HG03045 (cell line): ENCODE data around the gene JCAD.
"Not testable (repeated sequence)": the region's sequence is repeated elsewhere in the genome, so short reads cannot be mapped to it uniquely, and the experiment has no call there.

Source experiments
- ATAC-seq: cut with Tn5 transposase; IDR thresholded peaks from one replicate; pipeline ENCODE4 v1.9.1; 2021; ENCODE audit warnings: mild to moderate bottlenecking, moderate library complexity; ENCODE audit not compliant: unreplicated experiment

Gene JCAD

DNA sequence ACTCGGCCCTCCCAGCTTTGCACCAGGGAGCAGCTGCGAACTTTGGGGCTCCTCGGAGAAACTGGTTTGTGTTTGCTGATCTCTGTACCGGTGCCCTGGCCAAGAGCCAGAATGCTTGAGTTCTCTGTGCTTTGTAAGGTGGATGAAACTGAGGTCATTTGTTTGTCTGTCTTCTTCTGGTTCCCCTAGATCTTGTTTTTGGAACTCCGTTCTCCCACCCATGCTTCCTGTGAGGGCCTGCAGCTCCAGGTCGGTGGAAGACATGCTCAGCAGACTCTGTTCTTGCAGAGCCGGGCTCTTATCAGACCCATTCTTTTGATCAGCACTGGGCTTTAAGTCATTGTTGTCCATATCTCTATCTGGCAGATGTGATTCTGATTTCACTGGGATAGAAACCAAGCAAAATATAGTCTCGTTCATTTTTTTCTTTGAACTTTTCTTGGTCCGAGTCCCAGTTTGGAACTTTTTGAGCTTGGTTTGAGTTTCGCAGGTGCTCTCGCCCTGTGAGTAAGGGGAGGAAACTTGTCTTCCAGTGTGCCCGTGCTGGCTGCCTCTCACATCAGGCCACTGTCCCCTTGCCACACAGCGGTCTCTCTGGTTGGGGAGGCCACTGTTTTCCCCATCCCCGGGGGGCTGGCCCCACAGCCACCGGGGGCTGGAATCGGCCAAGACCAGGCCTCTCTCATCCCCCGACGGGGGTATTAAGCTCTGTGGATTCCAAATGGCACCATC is 31.2 kb downstream of the JCAD start:
- no peak for ATAC-seq

DNA sequence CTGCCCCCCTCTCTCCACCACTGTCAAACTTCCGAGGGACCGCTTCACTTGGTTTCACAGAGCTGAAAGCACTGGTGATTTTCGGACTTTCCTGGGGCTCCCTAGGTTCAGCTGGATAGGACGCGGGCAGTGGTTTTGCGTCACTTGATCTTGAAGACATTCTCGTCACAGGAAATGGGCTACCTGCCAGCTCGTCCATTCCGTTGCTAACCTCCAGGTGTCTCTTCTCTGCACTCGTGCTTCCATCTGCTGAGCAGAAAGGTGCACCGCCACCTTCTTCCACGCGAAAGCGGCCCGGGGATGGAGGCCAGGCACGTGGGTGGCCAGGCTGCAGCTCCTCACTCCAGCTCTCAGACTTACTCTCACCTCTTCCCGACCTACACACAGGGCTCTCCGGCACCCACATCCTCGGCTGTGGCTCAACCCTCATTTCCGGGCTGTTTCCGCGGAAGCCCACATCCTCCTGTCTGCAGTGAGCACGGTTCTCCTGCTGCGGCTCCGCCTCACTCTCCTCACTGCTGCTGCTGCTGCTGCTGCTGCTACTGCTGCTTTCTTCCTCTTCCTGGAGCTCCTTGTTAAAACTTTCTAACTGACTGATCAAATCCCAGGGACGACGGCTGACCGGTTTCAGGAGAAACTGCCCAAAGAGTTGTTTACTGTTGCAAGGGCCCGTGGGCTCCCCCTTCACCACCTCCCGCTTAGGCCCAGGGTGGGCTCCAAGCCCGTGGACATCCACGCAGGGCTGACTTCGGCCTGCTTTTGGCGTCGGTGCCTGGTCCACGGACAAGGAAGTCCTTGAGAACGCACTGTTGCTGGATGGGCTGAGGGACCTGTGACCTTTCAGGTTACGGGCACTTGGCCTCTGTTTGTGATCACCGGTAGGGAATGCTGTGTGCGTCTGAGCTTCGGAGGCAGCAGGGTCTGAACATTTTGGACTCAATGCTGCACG is 32.1 kb downstream of the JCAD start:
- peak; percentile 62 for ATAC-seq

DNA sequence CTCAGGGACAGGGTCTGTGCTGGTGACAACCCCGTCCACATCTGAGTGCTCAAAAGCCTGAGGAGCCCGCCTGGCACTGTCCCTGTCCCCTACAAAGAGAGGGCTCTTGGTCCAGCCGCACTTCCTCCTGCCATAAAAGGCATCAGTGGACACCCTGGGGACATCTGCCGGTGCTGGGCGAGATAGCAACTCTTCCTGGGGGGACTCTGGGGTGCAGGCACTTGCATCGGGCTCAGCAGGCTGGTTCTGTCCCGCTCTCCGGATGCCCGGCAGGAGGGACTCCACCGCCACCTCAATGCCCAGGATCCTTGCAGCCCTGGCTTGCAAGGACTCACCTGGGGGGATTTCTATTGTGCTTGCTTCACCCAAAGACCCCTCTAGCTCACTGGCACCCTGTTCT is 32.8 kb downstream of the JCAD start:
- no peak for ATAC-seq

DNA sequence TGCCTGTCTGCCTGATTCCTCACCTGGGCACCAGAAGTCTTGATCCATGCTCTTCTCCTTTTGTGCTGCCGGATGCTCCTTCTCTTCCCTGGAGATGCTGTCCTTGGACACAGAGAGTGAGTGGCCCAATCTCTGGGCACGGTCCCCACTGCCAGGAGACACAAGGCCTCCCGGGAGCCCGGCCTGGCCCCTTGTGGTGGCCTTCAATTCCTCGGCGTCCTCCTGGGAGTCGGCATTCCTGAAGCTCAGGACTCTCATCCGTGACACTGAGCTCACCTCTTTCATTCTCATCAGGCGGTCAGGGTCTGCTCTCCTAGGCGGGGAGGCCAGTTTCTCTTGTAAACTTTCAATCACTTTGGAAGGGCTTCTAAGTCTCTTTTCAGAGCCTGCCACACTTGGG is 33.3 kb downstream of the JCAD start:
- no peak for ATAC-seq

DNA sequence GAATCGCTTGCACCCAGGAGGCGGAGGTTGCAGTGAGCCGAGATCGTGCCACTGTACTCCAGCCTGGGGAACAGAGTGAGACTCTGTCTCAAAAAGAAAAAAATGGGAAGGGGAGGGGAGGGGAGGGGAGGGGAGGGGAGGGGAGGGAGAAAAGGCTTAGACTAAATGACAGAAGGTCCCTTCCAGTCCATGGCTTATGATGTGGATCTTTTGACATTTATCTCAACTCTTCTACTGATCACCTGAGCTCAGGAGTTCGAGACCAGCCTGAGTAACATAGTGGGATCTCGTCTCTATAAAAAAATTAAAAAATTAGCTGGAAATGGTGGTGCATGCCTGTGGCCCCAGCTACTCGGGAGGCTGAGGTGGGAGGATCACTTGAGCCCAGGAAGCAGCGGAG is 34.0 kb downstream of the JCAD start:
- ATAC-seq: not testable (repeated sequence)

DNA sequence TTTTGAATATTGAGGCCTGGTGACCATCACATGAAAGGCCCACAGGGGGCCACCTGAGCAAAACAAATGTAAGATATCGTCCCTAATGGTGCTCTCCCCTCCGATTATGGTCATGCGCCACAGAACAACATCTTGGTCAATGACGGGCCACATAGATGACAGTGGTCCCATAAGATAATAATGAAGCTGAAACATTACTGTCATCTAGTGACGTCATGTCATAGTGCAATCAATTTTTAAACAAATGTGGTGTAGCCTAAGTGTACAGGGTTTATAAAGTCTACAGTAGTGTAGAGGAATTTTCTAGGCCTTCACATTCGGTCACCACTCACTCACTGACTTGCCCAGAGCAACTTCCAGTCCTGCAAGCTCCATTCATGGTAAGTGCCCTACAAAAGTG is 36.8 kb downstream of the JCAD start:
- ATAC-seq: no peak

DNA sequence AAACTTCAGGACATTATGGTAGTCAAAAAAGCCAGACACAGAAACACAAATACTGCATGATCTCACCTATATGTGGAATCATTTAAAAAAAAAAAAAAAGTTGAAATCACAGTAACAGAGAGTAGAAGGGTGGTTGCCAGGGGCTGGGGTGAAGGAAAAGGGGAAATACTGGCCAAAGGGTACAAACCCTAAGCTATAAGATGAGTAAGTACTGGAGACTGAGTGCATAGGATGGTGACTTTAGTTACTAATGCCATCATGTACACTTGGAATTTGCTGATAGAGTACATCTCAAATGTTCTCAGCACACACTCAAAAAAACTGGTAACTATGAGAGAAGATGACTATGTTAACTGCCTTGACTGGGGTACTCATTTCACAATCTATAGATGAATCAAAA is 39.9 kb downstream of the JCAD start:
- no peak for ATAC-seq

DNA sequence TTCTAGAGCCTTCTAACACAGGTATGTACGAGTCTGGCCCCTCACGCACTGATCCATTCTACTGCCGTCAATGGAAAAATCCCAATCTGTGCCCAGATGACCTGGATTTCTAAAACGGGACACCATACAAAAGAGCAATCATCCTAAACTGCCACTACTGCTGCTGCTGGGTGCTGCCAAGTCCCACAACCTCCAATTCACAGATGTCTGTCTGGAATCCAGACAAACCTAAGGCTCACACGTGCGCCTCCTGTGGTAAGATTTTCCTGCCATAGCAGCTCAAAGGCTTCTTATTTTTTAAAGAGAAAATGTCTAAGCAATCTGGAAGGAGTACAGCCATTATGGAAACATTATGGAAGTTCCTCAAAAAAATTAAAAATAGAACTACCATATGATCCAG is 40.9 kb downstream of the JCAD start:
- ATAC-seq: no peak

DNA sequence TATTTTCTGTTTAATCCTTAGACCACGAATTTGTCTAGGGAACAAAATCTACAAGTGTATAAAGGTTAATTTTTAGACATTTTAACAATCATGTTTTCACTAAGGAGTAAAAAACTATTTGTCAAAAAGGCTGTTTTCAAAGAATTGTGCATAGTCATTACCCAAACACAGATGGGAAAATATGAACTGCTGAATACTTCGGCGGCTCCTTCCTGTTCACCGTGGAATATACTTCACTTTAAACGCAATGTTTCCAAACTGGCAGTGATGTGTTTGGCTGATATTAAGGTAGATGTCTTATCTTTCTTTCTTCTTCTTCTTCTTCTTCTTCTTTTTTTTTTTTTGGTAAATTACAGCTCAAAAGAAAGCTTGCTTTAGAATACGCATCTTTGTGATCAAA is 41.4 kb downstream of the JCAD start:
- no peak for ATAC-seq

DNA sequence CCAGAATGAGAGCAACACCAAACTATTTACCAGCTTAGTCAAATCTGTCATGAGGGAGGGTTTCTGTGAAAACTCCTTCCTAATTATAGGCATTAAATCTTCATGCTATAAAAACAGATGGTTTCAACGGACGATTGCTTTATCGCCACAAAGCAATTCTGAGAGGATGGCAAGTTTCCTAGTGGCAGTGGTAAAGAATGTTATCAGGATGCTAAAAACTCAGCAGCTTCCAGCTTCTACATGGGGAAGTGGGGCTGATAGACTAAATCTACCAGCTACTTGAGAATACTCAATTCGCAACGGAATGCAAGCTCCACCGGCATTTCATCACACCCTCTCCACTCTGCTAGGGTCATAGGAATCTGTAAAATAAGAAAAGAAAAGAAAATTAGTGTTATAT is 41.8 kb downstream of the JCAD start:
- no peak for ATAC-seq

DNA sequence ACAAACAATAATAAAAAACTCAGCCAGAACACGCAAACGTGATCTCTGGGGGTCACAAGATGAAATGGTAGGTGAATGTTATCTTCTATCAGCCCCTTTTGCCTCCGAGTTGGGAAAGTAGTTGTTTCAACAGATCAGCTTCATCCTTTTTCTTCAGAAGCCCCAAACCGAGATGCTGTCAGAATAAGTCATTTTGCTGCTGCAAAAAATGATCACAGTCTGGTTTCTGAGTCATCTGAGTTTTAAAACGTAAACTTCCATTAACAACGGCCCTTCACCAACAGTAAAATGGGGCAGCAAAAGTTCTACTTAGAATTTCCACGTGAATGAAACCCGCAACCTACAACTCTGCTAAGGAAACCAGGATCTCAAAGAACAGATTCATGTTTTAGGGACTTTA is 44.9 kb downstream of the JCAD start:
- no peak for ATAC-seq

DNA sequence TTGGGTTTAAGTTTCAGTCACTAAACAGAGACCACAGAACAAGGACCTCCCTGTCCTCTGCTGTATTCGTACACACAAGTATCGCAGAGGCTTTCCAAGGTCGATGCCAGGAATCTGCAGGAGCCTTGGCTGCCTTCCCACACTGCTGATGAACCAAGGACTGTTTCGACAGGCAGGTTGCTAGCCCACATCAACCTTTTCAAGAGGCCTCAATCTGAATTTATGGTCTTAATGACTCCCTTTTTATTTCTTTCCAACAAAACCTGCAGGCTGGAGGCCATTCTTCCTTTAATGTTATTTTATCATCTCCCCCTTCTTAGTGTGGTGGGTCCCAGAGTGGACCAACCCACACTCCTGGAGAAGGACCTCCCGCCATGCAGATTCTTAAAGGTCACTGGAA is 45.6 kb downstream of the JCAD start:
- ATAC-seq: no peak

DNA sequence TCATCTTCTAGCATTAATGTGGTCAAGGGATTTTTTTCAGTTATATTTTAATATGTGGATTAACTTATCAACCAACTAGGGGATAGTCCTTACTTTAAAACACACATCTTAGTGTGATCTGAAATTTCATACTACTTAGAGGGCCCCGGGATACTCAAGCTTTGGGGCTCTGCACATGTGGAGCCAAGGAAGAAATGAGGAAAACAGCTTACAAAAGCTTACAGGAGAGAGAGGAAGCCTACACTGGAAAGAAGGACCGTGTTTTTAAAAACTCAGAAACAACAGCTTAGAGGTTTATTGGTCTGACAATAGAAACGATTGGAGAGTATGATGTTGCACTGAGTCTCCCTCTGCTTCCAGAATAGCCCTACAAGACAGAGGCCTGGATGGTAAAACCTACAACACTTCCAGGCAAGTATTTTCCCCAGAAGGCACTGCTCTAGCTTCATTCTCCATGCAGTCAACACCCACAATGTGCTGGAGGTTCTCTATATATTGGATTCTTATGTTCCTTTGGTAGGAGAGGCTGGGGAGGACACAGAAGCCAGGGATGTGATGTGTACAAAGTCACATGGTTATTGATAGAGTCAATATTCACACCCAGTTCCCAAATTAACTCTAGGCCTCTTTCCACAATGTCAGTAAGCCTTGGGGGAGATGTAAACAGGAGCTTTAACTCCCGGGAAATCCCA is 47.3 kb downstream of the JCAD start:
- ATAC-seq: no peak

DNA sequence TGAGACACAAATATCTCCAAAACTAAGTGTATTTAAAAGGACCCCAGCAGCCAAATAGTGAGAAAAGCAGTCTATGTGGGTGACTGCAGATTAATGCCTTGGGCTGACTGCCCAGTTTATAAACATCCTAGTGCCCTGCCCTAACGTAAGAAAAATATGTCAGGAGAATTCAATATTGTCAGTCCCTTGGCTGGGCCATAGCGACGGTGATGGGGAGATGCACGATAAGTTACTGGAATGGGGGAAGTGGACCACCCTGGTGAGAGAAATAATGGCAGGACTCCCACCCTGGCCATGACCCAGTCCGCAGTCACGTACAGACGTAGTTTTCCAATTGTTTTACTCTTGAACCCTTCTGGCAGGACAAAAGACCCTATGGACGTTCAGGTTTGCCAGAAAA is 48.0 kb downstream of the JCAD start:
- ATAC-seq: no peak

DNA sequence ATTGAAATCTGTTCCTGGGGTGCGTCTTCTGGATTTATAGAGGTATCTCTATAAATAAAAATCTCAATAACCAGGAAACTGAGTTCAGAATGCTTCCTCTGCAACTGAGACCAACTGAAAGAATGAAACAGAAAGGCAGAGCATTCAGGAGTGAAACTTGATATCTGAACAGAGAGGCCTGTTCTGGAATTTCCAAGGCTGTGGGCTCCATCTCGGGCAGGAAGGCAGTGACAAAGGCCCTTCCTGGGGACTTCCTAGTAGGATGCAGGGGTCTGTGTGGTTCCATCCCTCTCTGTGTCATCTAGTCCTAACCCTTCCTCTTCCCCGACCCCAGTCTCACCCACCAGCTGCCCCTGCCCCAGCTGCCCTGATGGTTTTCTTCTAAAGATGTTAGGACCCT is 52.0 kb downstream of the JCAD start:
- no peak for ATAC-seq

DNA sequence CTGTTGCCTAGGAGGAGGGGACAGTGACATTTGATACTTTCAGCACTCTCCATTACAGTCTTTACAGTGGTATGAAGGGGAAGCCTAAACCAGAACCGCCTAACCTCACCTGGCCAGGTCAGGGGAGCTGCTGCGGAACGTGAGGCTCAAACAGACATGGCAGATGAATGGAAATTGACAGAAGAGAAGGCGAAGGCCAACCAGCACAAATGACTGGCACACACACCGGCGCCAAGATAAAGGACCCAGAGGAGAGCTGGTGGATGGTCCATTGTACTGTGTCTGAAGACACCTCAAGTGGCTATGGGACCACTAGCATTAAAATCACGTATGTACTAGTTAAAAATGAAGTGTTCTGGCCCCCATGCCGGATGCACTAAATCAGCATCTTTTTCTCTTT is 53.0 kb downstream of the JCAD start:
- ATAC-seq: no peak

DNA sequence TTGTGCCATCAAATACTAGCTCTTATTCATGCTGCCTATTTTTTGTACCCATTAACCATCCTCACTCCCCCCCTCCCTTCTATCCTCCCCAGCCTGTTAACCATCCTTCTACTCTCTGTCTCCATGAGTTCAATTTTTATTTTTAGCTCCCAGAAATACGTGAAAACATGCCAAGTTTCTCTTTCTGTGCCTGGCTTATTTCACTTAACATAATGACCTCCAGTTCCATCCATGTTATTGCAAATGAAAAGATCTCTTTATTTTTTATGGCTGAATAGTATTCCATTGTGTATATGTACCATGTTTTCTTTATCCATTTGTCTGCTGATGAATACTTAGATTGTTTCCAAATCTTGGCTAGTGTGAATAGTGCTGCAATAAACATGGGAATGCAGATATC is 54.3 kb downstream of the JCAD start:
- not testable (repeated sequence) for ATAC-seq

DNA sequence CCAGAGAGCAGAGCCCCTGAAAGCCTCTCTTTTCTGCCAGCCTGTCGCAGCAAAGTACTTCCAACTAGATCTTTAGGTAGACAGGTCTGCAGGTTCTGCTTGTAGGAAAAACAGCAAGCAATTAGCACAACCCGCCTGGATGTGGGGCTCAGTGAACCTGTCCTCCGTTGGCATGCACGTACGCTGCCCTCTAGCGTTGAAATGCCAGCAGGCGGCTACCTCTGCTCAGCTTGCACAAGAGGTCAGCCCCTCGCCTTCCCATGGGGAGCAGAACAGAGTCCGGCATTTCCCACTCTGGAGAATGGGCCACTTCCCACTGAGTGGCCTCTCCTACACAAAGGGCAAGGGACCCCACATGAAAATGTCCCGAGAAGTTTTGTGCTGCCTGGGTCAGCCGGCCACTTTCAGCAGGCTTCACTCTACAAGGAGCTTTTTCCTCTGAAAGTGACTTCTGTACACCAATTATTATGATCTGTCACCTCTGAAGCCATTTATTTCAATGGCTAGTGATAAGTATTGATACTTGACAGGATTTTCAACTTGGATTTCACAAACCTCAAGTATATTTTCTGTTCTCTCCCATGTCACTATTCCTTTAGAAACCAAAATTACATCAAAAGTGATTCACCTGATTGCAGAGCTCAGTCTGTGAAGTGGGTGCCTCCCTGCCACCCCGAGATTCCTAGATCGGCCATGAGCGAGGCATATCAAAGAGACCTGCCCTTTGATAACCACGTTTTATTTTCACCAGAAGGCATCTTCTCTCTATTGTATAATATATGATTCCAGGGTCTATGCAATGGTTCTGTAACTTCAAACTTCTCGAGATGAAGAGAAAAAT is 56.7 kb downstream of the JCAD start:
- ATAC-seq: peak; percentile 55

DNA sequence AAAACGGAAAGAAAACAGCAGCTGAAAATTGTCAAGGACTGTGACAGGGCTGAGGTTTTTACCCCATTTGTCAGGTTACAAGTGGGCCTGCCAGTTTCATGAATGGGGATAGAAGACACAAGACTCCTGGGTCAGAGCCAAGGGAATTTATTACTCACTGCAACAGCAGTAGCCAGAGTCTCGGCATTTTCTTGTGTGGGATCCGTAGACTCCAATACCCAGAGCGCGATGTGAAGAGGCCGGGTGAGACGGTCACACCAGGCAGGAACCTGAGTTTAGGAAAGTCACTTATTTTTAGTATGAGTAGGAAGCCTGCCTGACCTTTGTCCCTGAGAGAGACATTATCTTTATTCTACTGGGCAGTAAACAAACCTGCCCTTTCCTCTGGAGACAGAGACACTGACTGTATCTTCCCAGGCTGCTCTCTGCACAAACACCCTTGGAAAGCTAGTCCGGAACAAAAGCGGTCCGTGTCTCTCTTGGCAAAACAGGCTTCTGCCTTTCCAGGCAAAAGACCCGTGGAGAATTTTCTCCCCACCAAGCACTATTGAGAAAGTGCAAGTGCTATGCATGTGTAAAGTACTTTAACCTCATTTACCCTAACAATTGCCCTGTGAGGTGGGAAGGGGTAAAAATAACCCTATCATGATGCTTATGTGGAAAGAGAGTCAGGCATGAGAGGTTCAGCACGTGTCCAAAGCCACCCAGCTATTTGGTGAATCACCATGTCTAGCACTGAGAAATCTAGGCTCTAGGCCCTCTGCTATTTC is 58.4 kb downstream of the JCAD start:
- no peak for ATAC-seq
